Mesodermal cell (in vitro differentiated cells): Measurements from ENCODE around the gene SUN2. TPM values are rescaled to one million over a fixed set of nuclear protein-coding genes. Genes with fewer than 3 reads are reported as not detected.
A peak's percentile ranks its signal among the peaks of the same experiment; 100 is the strongest.
"Not testable (repeated sequence)": the region's sequence is repeated elsewhere in the genome, so short reads cannot be mapped to it uniquely, and the experiment has no call there.

Source experiments
- H3K27ac ChIP-seq: 2 replicates; pipeline ENCODE4 v1.7.0; 2013; ENCODE audit warnings: mild to moderate bottlenecking, low read depth, low read length, moderate library complexity; ENCODE audit not compliant: severe bottlenecking
- H3K36me3 ChIP-seq: 2 replicates; pipeline ENCODE4 v1.7.1; 2013; ENCODE audit warnings: mild to moderate bottlenecking, low read length, moderate library complexity; ENCODE audit not compliant: control insufficient read depth, insufficient read depth
- H3K4me1 ChIP-seq: one replicate; pipeline ENCODE4 v1.7.1; 2013; ENCODE audit warnings: mild to moderate bottlenecking, low read length; ENCODE audit not compliant: insufficient read depth, control insufficient read depth, poor library complexity, severe bottlenecking
- H3K4me3 ChIP-seq: 2 replicates; pipeline ENCODE4 v1.7.0; 2013; ENCODE audit warnings: low read length, control low read depth, mild to moderate bottlenecking; ENCODE audit not compliant: insufficient read depth, poor library complexity, severe bottlenecking; ENCODE audit errors: extremely low read depth
- H3K9me3 ChIP-seq: 2 replicates; pipeline ENCODE4 v1.7.1; 2013; ENCODE audit warnings: mild to moderate bottlenecking, low read length, moderate library complexity; ENCODE audit not compliant: control insufficient read depth
- WGBS, 2 experiments: methylation state at CpG; one replicate each; pipeline ENCODE4 v1.1.5; 2013; ENCODE audit warnings: missing lambda C conversion rate in 2 of 2; ENCODE audit not compliant: insufficient coverage in 2 of 2; 5-methylcytosine and 5-hydroxymethylcytosine counted together
- polyA plus RNA-seq, 2 experiments: library from polyadenylated mRNA; stranded (reverse); fragments of 50-300 nt; gene quantifications; one replicate each; pipeline ENCODE4 v1.2.3, GENCODE V29; 2013

Gene SUN2
- polyA plus RNA-seq (2013, experiment 1 of 2) = 68.4 TPM
- 49.5 TPM for polyA plus RNA-seq (2013, experiment 2 of 2)

- Histone ChIP-seq H3K4me3 (peak within 1 kb of the TSS; percentile 63), H3K27ac (peak within 1 kb of the TSS; percentile 84), H3K36me3 (peaks cover 24% of the 10 kb centered on the region), H3K9me3 (no peaks in the 10 kb centered on the region), H3K4me1 (peaks cover 26% of the 10 kb centered on the region)
- WGBS, 2 experiments = 3% methylated on average over 43 to 61 of the region's 68 CpGs
Observed at GRCh38 chr22:38755911-38756532, at the start of gene SUN2. SUN2 (minus strand) TSS chr22:38755998; CDS start chr22:38752628, 3,370 bp downstream.

- H3K4me3 ChIP-seq, H3K27ac ChIP-seq, H3K36me3 ChIP-seq, H3K9me3 ChIP-seq, H3K4me1 ChIP-seq: not testable (repeated sequence)
- 50 to 63% methylated on average over 3 to 4 of the region's 8 CpGs for WGBS, 2 experiments
Observed at GRCh38 chr22:38805041-38805593, 49.3 kb upstream of the SUN2 start.

- H3K4me1 ChIP-seq = peaks cover 3% of the 10 kb centered on the region
- H3K9me3 ChIP-seq = no peaks in the 10 kb centered on the region
- no peaks in the 10 kb centered on the region for H3K36me3 ChIP-seq
- 28 to 35% methylated on average over 7 to 9 of the region's 10 CpGs for WGBS, 2 experiments
- no peak overlapping the region for H3K27ac ChIP-seq
- no peak overlapping the region for H3K4me3 ChIP-seq
Observed at GRCh38 chr22:38802671-38803121, 46.9 kb upstream of the SUN2 start.

- peaks cover 4% of the 10 kb centered on the region for H3K4me1 ChIP-seq
- 93 to 100% methylated on average over 1 to 6 of the region's 6 CpGs for WGBS, 2 experiments
- H3K36me3 ChIP-seq = no peaks in the 10 kb centered on the region
- H3K4me3 ChIP-seq = no peak overlapping the region
- no peaks in the 10 kb centered on the region for H3K9me3 ChIP-seq
- no peak overlapping the region for H3K27ac ChIP-seq
Observed at GRCh38 chr22:38799265-38800002, 43.6 kb upstream of the SUN2 start.

GRCh38 chr22:38798496-38798895 is 42.7 kb upstream of the SUN2 start:
- Histone ChIP-seq H3K27ac (no peak overlapping the region), H3K4me3 (no peak overlapping the region), H3K4me1 (peaks cover 4% of the 10 kb centered on the region), H3K36me3 (no peaks in the 10 kb centered on the region), H3K9me3 (no peaks in the 10 kb centered on the region)
- WGBS, 2 experiments = 80 to 96% methylated on average over 5 of the region's 5 CpGs

GRCh38 chr22:38796262-38796957 is 40.6 kb upstream of the SUN2 start:
- Histone ChIP-seq H3K36me3 (no peaks in the 10 kb centered on the region), H3K4me1 (peaks cover 8% of the 10 kb centered on the region), H3K9me3 (no peaks in the 10 kb centered on the region), H3K27ac (no peak overlapping the region), H3K4me3 (no peak overlapping the region)
- 80 to 89% methylated on average over 10 to 11 of the region's 12 CpGs for WGBS, 2 experiments

- no peaks in the 10 kb centered on the region for H3K36me3 ChIP-seq
- no peaks in the 10 kb centered on the region for H3K9me3 ChIP-seq
- H3K4me3 ChIP-seq = no peak overlapping the region
- WGBS, 2 experiments = 64 to 82% methylated on average over 3 to 4 of the region's 4 CpGs
- no peak overlapping the region for H3K27ac ChIP-seq
- H3K4me1 ChIP-seq = peaks cover 8% of the 10 kb centered on the region
Observed at GRCh38 chr22:38795569-38795968, 39.8 kb upstream of the SUN2 start.

- Histone ChIP-seq H3K4me1 (peaks cover 8% of the 10 kb centered on the region), H3K9me3 (no peaks in the 10 kb centered on the region), H3K36me3 (peaks cover 7% of the 10 kb centered on the region), H3K4me3 (peak within 1 kb of the TSS; percentile 83), H3K27ac (peak within 1 kb of the TSS; percentile 52)
- 0 to 1% methylated on average over 30 to 31 of the region's 47 CpGs for WGBS, 2 experiments
Observed at GRCh38 chr22:38793721-38794466, 38.1 kb upstream of the SUN2 start, which contains the start of gene DNAL4. DNAL4 (minus strand) TSS chr22:38794143; CDS start chr22:38782731, 11,412 bp downstream.

- Histone ChIP-seq H3K9me3 (no peaks in the 10 kb centered on the region), H3K4me1 (peaks cover 8% of the 10 kb centered on the region), H3K36me3 (peaks cover 7% of the 10 kb centered on the region), H3K4me3 (peak overlapping the region; percentile 83), H3K27ac (peak overlapping the region; percentile 52)
- WGBS, 2 experiments = 0 to 70% methylated on average over 2 to 4 of the region's 9 CpGs
Observed at GRCh38 chr22:38793317-38793716, 37.5 kb upstream of the SUN2 start.

- no peak overlapping the region for H3K27ac ChIP-seq
- no peaks in the 10 kb centered on the region for H3K9me3 ChIP-seq
- H3K4me3 ChIP-seq = peak overlapping the region; percentile 83
- peaks cover 6% of the 10 kb centered on the region for H3K4me1 ChIP-seq
- WGBS, 2 experiments = 100% methylated on average over 1 to 2 of the region's 4 CpGs
- H3K36me3 ChIP-seq = peaks cover 7% of the 10 kb centered on the region
Observed at GRCh38 chr22:38792833-38793232, 37.0 kb upstream of the SUN2 start.
